K562 (cell line): ENCODE data around the gene SATB2. TPM values are rescaled to one million over a fixed set of nuclear protein-coding genes. Genes with fewer than 3 reads are reported as not detected.

Experiments used
- CHD2 ChIP-seq: IDR thresholded peaks from 2 replicates; pipeline ENCODE4 v1.6.1; 2011; ENCODE audit warnings: low read depth, low read length
- CTBP1 ChIP-seq: fragments of 450-650 bp; IDR thresholded peaks from 2 replicates; pipeline ENCODE4 v1.6.1; 2016; ENCODE audit warnings: borderline replicate concordance
- EP400 ChIP-seq: fragments of 450-650 bp; IDR thresholded peaks from 2 replicates; pipeline ENCODE4 v1.6.1; 2017; ENCODE audit warnings: antibody characterized with exemption, mild to moderate bottlenecking, moderate library complexity
- JUND ChIP-seq, 2 experiments: IDR thresholded peaks; 2 replicates in 1 of 2; 3 replicates in 1 of 2; pipeline ENCODE4 v1.6.1; 2011; ENCODE audit warnings: borderline replicate concordance in 2 of 2, low read depth in 2 of 2, low read length in 2 of 2, improper control_type of control experiment in 1 of 2, missing biosample characterization in 1 of 2, missing genetic modification characterization in 1 of 2, missing genetic modification reagents in 1 of 2
- NR2C1 ChIP-seq, 2 experiments: fragments of 450-650 bp; IDR thresholded peaks; 2 replicates each; pipeline ENCODE4 v1.6.1; 2017; ENCODE audit warnings: mild to moderate bottlenecking in 2 of 2, antibody characterized with exemption in 1 of 2, inconsistent platforms in 1 of 2, missing compliant biosample characterization in 1 of 2, missing genetic modification characterization in 1 of 2
- PHF8 ChIP-seq: fragments of 200-600 bp; sonication (generic); IDR thresholded peaks from 2 replicates; pipeline ENCODE4 v1.6.1; 2012; ENCODE audit warnings: mixed run types, mild to moderate bottlenecking, inconsistent platforms, low read length, moderate library complexity, borderline replicate concordance
- SAP30 ChIP-seq: fragments of 200-600 bp; sonication (generic); IDR thresholded peaks from 2 replicates; pipeline ENCODE4 v1.6.1; 2012; ENCODE audit warnings: borderline replicate concordance, low read depth, mild to moderate bottlenecking, moderate library complexity, low read length, control low read depth, inconsistent platforms; ENCODE audit not compliant: insufficient read depth, poor library complexity, severe bottlenecking
- SIN3B ChIP-seq: fragments of 450-650 bp; IDR thresholded peaks from 2 replicates; pipeline ENCODE4 v1.6.1; 2017; ENCODE audit warnings: low read depth, mild to moderate bottlenecking, moderate library complexity
- TBP ChIP-seq: optimal IDR thresholded peaks from 2 replicates; pipeline ENCODE3; 2011; ENCODE audit warnings: low read depth, low read length, improper control_type of control experiment
- YY1 ChIP-seq, 3 experiments: IDR thresholded peaks; 2 replicates each; pipeline ENCODE4 v1.6.1; 2011; ENCODE audit warnings: low read length in 2 of 3, mild to moderate bottlenecking in 2 of 3, moderate library complexity in 2 of 3, borderline replicate concordance in 1 of 3, control low read depth in 1 of 3, low read depth in 1 of 3; ENCODE audit not compliant: insufficient read depth in 3 of 3, insufficient replicate concordance in 2 of 3, control insufficient read depth in 1 of 3, insufficient read length in 1 of 3; ENCODE audit errors: extremely low read depth in 1 of 3
- ZNF124 ChIP-seq: sonication (generic); formaldehyde crosslinking; IDR thresholded peaks from 2 replicates; pipeline ENCODE4 v1.8.1; 2022; ENCODE audit warnings: missing genetic modification reagents
- polyA plus RNA-seq, 8 experiments: library from polyadenylated mRNA; depleted of rRNA in 4 of 8; stranded (reverse) in 5 of 8; unstranded in 3 of 8; fragments of >200 nt; fragmentation: Nextera tagmentation in 2 of 8; fragmentation: Illumina TruSeq in 1 of 8; extraction: Ambion mirVana in 2 of 8; extraction: Trizol in 1 of 8; gene quantifications; 2 replicates each; pipeline versions ENCODE4 v1.2.1 to v1.2.3, GENCODE V29; 2011 to 2014; ENCODE audit warnings: inconsistent platforms in 1 of 8, missing spikeins in 1 of 8
- total RNA-seq, 7 experiments: library from RNA; depleted of rRNA in 6 of 7; stranded (reverse); fragments of >200 nt in 6 of 7; fragmentation: Illumina TruSeq in 2 of 7; extraction: Trizol in 2 of 7; gene quantifications; 2 replicates each; pipeline versions ENCODE4 v1.2.1 to v1.2.3, GENCODE V29; 2011 to 2021; ENCODE audit warnings: low replicate concordance in 1 of 7
- TF ChIP-seq, protein P1 (sequence below), 2 experiments: fragments of 450-650 bp; conservative IDR thresholded peaks; 2 replicates each; pipeline ENCODE4 v1.6.1; 2017; ENCODE audit warnings: mild to moderate bottlenecking in 2 of 2, moderate library complexity in 2 of 2
- TF ChIP-seq, protein P2 (sequence below): fragments of 450-650 bp; IDR thresholded peaks from 2 replicates; pipeline ENCODE4 v1.6.1; 2016; ENCODE audit warnings: missing biosample characterization, missing genetic modification characterization
- TF ChIP-seq, protein P3 (sequence below): fragments of 450-650 bp; IDR thresholded peaks from 2 replicates; pipeline ENCODE4 v1.7.0; 2016; ENCODE audit warnings: borderline replicate concordance
- TF ChIP-seq, protein P4 (sequence below): sonication (generic); formaldehyde crosslinking; IDR thresholded peaks from 2 replicates; pipeline ENCODE4 v1.8.0; 2022; ENCODE audit warnings: mild to moderate bottlenecking, missing genetic modification reagents
- TF ChIP-seq, protein P5 (sequence below): sonication (generic); formaldehyde crosslinking; IDR thresholded peaks from 2 replicates; pipeline ENCODE4 v1.8.0; 2022; ENCODE audit warnings: mild to moderate bottlenecking, missing genetic modification reagents

SATB2 gene
- total and polyA plus RNA-seq, 9 of the 15 experiments (the other 6 are each of a cell fraction or from before 2014, with no cell fraction given): 4.5 to 34.0 (median 15.1) TPM

DNA sequence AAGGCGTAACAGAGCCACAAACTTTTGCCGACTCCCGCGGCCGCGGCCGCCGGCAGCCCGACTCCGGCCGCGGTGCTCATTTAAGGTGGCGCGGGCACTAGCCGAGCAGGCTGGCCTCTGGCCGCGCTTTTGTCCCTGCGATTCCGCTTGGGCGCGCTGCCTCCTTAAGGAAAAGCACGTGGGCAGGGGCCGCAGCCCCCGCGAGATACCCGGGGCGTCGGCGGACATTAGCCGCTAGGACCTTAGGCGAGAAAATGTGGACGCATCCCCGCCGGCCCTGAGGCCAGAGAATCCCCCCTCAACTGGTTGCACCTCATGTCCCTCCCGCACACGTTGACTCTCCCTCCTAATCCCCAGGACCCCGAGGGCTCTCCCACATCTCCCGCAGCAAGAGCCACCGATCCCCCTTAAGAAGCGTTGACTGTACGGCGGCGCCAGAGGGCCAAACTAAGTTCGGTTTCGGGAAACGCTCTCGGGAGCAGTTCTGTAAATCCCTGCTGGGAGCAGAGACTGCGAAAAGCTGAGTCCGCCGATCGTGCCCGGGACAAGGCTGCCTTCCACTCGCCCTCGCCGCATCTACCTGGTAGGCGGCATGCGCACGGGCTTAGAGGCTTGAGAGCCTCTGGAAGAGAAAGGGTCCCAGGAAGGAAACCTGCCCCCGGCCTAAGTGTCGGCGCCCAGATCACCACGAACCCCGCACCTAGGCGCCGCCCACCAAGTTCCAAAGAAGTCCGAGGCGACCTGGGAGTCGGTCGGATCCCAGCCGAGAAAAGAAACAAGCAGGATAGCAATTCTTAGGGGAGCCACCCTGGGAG lies 1.8 kb upstream of the SATB2 start (continued):
- TF ChIP-seq, protein P1, sequence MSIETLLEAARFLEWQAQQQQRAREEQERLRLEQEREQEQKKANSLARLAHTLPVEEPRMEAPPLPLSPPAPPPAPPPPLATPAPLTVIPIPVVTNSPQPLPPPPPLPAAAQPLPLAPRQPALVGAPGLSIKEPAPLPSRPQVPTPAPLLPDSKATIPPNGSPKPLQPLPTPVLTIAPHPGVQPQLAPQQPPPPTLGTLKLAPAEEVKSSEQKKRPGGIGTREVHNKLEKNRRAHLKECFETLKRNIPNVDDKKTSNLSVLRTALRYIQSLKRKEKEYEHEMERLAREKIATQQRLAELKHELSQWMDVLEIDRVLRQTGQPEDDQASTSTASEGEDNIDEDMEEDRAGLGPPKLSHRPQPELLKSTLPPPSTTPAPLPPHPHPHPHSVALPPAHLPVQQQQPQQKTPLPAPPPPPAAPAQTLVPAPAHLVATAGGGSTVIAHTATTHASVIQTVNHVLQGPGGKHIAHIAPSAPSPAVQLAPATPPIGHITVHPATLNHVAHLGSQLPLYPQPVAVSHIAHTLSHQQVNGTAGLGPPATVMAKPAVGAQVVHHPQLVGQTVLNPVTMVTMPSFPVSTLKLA (conservative IDR thresholded peaks at IDR 0.05): peak; percentile 95 to 96
- TF ChIP-seq SAP30 (peak; percentile 44), CHD2 (peak; percentile 48; the same call in 1 of the 2 replicates), SIN3B (0 out of 2 replicates have a peak, but pooled peaks have one; percentile 9), TBP (peak; percentile 33), EP400 (peak; percentile 86), YY1 (IDR thresholded peaks at IDR 0.05; ENCODE audit: borderline replicate concordance in 1 of 3, control insufficient read depth in 1 of 3, extremely low read depth in 1 of 3, insufficient read depth in 3 of 3, insufficient read length in 1 of 3, insufficient replicate concordance in 2 of 3, low read depth in 1 of 3, low read length in 2 of 3) (peak in 1 of 3 experiments; percentile 27), PHF8 (peak; percentile 13; the same call in 1 of the 2 replicates), ZNF124 (CRISPR knock-in tag) (no peak), NR2C1 (IDR thresholded peaks at IDR 0.05) (no peak), NR2C1 (tag; IDR thresholded peaks at IDR 0.05) (no peak), CTBP1 (0 out of 2 replicates have a peak, but pooled peaks have one; percentile 58), JUND (IDR thresholded peaks at IDR 0.05; ENCODE audit: borderline replicate concordance, low read depth, low read length) (no peak), JUND (tag; IDR thresholded peaks at IDR 0.05; ENCODE audit: borderline replicate concordance, low read depth, low read length) (0 out of 3 replicates have a peak, but pooled peaks have one; percentile 13)
- TF ChIP-seq, protein P2, sequence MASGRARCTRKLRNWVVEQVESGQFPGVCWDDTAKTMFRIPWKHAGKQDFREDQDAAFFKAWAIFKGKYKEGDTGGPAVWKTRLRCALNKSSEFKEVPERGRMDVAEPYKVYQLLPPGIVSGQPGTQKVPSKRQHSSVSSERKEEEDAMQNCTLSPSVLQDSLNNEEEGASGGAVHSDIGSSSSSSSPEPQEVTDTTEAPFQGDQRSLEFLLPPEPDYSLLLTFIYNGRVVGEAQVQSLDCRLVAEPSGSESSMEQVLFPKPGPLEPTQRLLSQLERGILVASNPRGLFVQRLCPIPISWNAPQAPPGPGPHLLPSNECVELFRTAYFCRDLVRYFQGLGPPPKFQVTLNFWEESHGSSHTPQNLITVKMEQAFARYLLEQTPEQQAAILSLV (tag): no peak
- TF ChIP-seq, protein P3, sequence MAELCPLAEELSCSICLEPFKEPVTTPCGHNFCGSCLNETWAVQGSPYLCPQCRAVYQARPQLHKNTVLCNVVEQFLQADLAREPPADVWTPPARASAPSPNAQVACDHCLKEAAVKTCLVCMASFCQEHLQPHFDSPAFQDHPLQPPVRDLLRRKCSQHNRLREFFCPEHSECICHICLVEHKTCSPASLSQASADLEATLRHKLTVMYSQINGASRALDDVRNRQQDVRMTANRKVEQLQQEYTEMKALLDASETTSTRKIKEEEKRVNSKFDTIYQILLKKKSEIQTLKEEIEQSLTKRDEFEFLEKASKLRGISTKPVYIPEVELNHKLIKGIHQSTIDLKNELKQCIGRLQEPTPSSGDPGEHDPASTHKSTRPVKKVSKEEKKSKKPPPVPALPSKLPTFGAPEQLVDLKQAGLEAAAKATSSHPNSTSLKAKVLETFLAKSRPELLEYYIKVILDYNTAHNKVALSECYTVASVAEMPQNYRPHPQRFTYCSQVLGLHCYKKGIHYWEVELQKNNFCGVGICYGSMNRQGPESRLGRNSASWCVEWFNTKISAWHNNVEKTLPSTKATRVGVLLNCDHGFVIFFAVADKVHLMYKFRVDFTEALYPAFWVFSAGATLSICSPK: no peak
- TF ChIP-seq, protein P4, sequence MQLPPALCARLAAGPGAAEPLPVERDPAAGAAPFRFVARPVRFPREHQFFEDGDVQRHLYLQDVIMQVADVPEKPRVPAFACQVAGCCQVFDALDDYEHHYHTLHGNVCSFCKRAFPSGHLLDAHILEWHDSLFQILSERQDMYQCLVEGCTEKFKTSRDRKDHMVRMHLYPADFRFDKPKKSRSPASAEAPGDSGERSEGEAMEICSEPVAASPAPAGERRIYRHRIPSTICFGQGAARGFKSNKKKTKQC (CRISPR knock-in tag): peak; percentile 40
- TF ChIP-seq, protein P5, sequence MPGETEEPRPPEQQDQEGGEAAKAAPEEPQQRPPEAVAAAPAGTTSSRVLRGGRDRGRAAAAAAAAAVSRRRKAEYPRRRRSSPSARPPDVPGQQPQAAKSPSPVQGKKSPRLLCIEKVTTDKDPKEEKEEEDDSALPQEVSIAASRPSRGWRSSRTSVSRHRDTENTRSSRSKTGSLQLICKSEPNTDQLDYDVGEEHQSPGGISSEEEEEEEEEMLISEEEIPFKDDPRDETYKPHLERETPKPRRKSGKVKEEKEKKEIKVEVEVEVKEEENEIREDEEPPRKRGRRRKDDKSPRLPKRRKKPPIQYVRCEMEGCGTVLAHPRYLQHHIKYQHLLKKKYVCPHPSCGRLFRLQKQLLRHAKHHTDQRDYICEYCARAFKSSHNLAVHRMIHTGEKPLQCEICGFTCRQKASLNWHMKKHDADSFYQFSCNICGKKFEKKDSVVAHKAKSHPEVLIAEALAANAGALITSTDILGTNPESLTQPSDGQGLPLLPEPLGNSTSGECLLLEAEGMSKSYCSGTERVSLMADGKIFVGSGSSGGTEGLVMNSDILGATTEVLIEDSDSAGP: 0 out of 2 replicates have a peak, but pooled peaks have one; percentile 73
